ENCODE data around the gene HNRNPA3.

HNRNPA3 gene

GRCh38 chr2:177235855-177236437 lies 23.4 kb downstream of the HNRNPA3 start:
- Histone ChIP-seq H3K27ac (no peak overlapping the region), H3K4me3 (ENCODE audit: low read depth, low read length) (no peak overlapping the region), H3K27me3 (ENCODE audit: insufficient read depth, low read depth, severe bottlenecking) (no peaks in the 10 kb centered on the region), H3K9me3 (ENCODE audit: severe bottlenecking) (no peaks in the 10 kb centered on the region), H3K36me3 (peaks cover 34% of the 10 kb centered on the region)
- DNase-seq = no peak
- no peak for TF ChIP-seq CTCF (IDR thresholded peaks at IDR 0.05; ENCODE audit: low read depth, low read length)

- peaks cover 15% of the 10 kb centered on the region for H3K36me3 ChIP-seq
Measured at GRCh38 chr2:177237932-177238331, 25.3 kb downstream of the HNRNPA3 start.

GRCh38 chr2:177239053-177239452 lies 26.5 kb downstream of the HNRNPA3 start:
- no peak for DNase-seq
- no peak for TF ChIP-seq CTCF (IDR thresholded peaks at IDR 0.05; ENCODE audit: low read depth, low read length)
- peaks cover 4% of the 10 kb centered on the region for H3K36me3 ChIP-seq
- no peak overlapping the region for H3K4me3 ChIP-seq (ENCODE audit: low read depth, low read length)
- no peak overlapping the region for H3K27ac ChIP-seq
- H3K27me3 ChIP-seq (ENCODE audit: insufficient read depth, low read depth, severe bottlenecking) = no peaks in the 10 kb centered on the region
- no peaks in the 10 kb centered on the region for H3K9me3 ChIP-seq (ENCODE audit: severe bottlenecking)

More at GRCh38 chr2:177237932-177238331, 25.3 kb downstream of the HNRNPA3 start:
- Histone ChIP-seq H3K27me3 (ENCODE audit: insufficient read depth, low read depth, severe bottlenecking) (no peaks in the 10 kb centered on the region), H3K4me3 (ENCODE audit: low read depth, low read length) (no peak overlapping the region), H3K27ac (no peak overlapping the region), H3K9me3 (ENCODE audit: severe bottlenecking) (no peaks in the 10 kb centered on the region)
- DNase-seq = no peak
- TF ChIP-seq CTCF (IDR thresholded peaks at IDR 0.05; ENCODE audit: low read depth, low read length) = no peak

- Histone ChIP-seq H3K4me3 (ENCODE audit: low read depth, low read length) (no peak overlapping the region), H3K9me3 (ENCODE audit: severe bottlenecking) (no peaks in the 10 kb centered on the region), H3K27ac (no peak overlapping the region), H3K36me3 (no peaks in the 10 kb centered on the region), H3K27me3 (ENCODE audit: insufficient read depth, low read depth, severe bottlenecking) (no peaks in the 10 kb centered on the region)
- TF ChIP-seq CTCF (IDR thresholded peaks at IDR 0.05; ENCODE audit: low read depth, low read length) = no peak
- no peak for DNase-seq
Measured at GRCh38 chr2:177239932-177240630, 27.5 kb downstream of the HNRNPA3 start.

- Histone ChIP-seq H3K27ac (no peak overlapping the region), H3K36me3 (no peaks in the 10 kb centered on the region), H3K27me3 (ENCODE audit: insufficient read depth, low read depth, severe bottlenecking) (no peaks in the 10 kb centered on the region), H3K9me3 (ENCODE audit: severe bottlenecking) (no peaks in the 10 kb centered on the region), H3K4me3 (ENCODE audit: low read depth, low read length) (no peak overlapping the region)
- DNase-seq = no peak
- TF ChIP-seq CTCF (IDR thresholded peaks at IDR 0.05; ENCODE audit: low read depth, low read length) = no peak
Measured at GRCh38 chr2:177241711-177242120, 29.1 kb downstream of the HNRNPA3 start.
